ENCODE measurements around the gene ADAM33.

ADAM33 gene

GRCh38 chr20:3686867-3687321 lies 5.1 kb upstream of the ADAM33 start:
- peak; percentile 96 for DNase-seq (ENCODE audit: low read depth)

- DNase-seq (ENCODE audit: low read depth): no peak
These were observed 4.6 kb upstream of the ADAM33 start for GRCh38 chr20:3686421-3686820.

- DNase-seq (ENCODE audit: low read depth): no peak
These were observed 3.5 kb upstream of the ADAM33 start for GRCh38 chr20:3685341-3685740.

- no peak for DNase-seq (ENCODE audit: low read depth)
These were observed 369 bp downstream of the ADAM33 start for GRCh38 chr20:3681352-3681930.

GRCh38 chr20:3680701-3681351 lies 984 bp downstream of the ADAM33 start:
- DNase-seq (ENCODE audit: low read depth): no peak

GRCh38 chr20:3679749-3680700 lies 1.8 kb downstream of the ADAM33 start:
- peak; percentile 90 for DNase-seq (ENCODE audit: low read depth)

GRCh38 chr20:3678856-3679720 lies 2.7 kb downstream of the ADAM33 start:
- peak; percentile 60 for DNase-seq (ENCODE audit: low read depth)

GRCh38 chr20:3678198-3678597 lies 3.6 kb downstream of the ADAM33 start:
- no peak for DNase-seq (ENCODE audit: low read depth)

- DNase-seq (ENCODE audit: low read depth): no peak
These were observed 4.1 kb downstream of the ADAM33 start for GRCh38 chr20:3677733-3678132.

GRCh38 chr20:3674995-3675900 lies 6.6 kb downstream of the ADAM33 start:
- DNase-seq (ENCODE audit: low read depth): no peak

GRCh38 chr20:3674447-3674846 lies 7.4 kb downstream of the ADAM33 start:
- DNase-seq (ENCODE audit: low read depth): no peak

GRCh38 chr20:3673221-3674070 lies 8.4 kb downstream of the ADAM33 start:
- no peak for DNase-seq (ENCODE audit: low read depth)

GRCh38 chr20:3672547-3673171 lies 9.2 kb downstream of the ADAM33 start:
- no peak for DNase-seq (ENCODE audit: low read depth)

- no peak for DNase-seq (ENCODE audit: low read depth)
These were observed 9.7 kb downstream of the ADAM33 start for GRCh38 chr20:3671986-3672546.

- no peak for DNase-seq (ENCODE audit: low read depth)
These were observed 10.9 kb downstream of the ADAM33 start for GRCh38 chr20:3670945-3671344.

GRCh38 chr20:3670511-3670910 lies 11.3 kb downstream of the ADAM33 start:
- no peak for DNase-seq (ENCODE audit: low read depth)

GRCh38 chr20:3669710-3670367 lies 12.0 kb downstream of the ADAM33 start:
- no peak for DNase-seq (ENCODE audit: low read depth)

GRCh38 chr20:3667434-3668037 lies 14.3 kb downstream of the ADAM33 start:
- no peak for DNase-seq (ENCODE audit: low read depth)
